CD4-positive, alpha-beta T cell (primary cell): ENCODE data around the gene MMP13. TPM values are rescaled to one million over a fixed set of nuclear protein-coding genes. Genes with fewer than 3 reads are reported as not detected.

Source experiments
- ATAC-seq: fragments of 200-7000 bp; cut with Tn5 transposase; one replicate; pipeline ENCODE4 v1.10.0; 2022; ENCODE audit warnings: mild to moderate bottlenecking; ENCODE audit not compliant: poor library complexity
- CTCF ChIA-PET: fragments of 350-600 bp; sonication (Branson Sonifier 250); formaldehyde crosslinking; loops from one replicate; lab custom pipeline; 2021; ENCODE audit warnings: antibody characterized with exemption, inconsistent platforms; lab: Charles Lee
- POLR2A ChIA-PET: fragments of 350-600 bp; sonication (Branson Sonifier 250); formaldehyde crosslinking; loops from one replicate; lab custom pipeline; 2021; ENCODE audit warnings: antibody characterized with exemption, inconsistent platforms; lab: Charles Lee
- DNase-seq, 14 experiments: peaks; one replicate each; pipeline ENCODE4 v3.0.0-alpha.2; 2013 to 2020; ENCODE audit warnings: mixed read lengths in 2 of 14
- H3K27ac ChIP-seq, 2 donors: one replicate each; pipeline versions ENCODE4 v1.5.1 to v1.7.0; 2013; ENCODE audit warnings: low read length in 2 of 2, low read depth in 1 of 2, mild to moderate bottlenecking in 1 of 2
- H3K27me3 ChIP-seq, 2 experiments: 1 replicate in 1 of 2; 2 replicates in 1 of 2; pipeline versions ENCODE4 v1.6.1 to v1.7.0; 2013; ENCODE audit warnings: low read length in 2 of 2, control low read depth in 1 of 2, mild to moderate bottlenecking in 1 of 2, moderate library complexity in 1 of 2; ENCODE audit not compliant: insufficient read depth in 2 of 2, control insufficient read depth in 1 of 2
- H3K36me3 ChIP-seq: one replicate; pipeline ENCODE4 v1.6.1; 2013; ENCODE audit warnings: low read length, control low read depth; ENCODE audit not compliant: insufficient read depth
- H3K4me1 ChIP-seq: one replicate; pipeline ENCODE4 v1.6.1; 2013; ENCODE audit warnings: low read length, control low read depth; ENCODE audit not compliant: insufficient read depth
- H3K4me3 ChIP-seq: one replicate; pipeline ENCODE4 v1.5.1; 2013; ENCODE audit warnings: mild to moderate bottlenecking, low read length, moderate library complexity
- H3K9me3 ChIP-seq, 2 experiments: 1 replicate in 1 of 2; 2 replicates in 1 of 2; pipeline versions ENCODE4 v1.6.1 to v1.7.0; 2013; ENCODE audit warnings: low read length in 2 of 2, mild to moderate bottlenecking in 2 of 2, control low read depth in 1 of 2, moderate library complexity in 1 of 2; ENCODE audit not compliant: control insufficient read depth in 1 of 2, insufficient read depth in 1 of 2
- H3K27ac Mint-ChIP-seq: one replicate; pipeline ENCODE4 v1.8.0; 2020; ENCODE audit warnings: mixed read lengths
- H3K27me3 Mint-ChIP-seq: one replicate; pipeline ENCODE4 v1.8.0; 2021; ENCODE audit warnings: mixed read lengths
- H3K36me3 Mint-ChIP-seq: one replicate; pipeline ENCODE4 v1.8.0; 2021; ENCODE audit warnings: low read depth, mixed read lengths
- H3K4me1 Mint-ChIP-seq: one replicate; pipeline ENCODE4 v1.8.0; 2021; ENCODE audit warnings: low read depth, mixed read lengths
- H3K4me3 Mint-ChIP-seq: one replicate; pipeline ENCODE4 v1.8.0; 2020; ENCODE audit warnings: mild to moderate bottlenecking, mixed read lengths
- H3K9me3 Mint-ChIP-seq: one replicate; pipeline ENCODE4 v1.8.0; 2020; ENCODE audit warnings: mixed read lengths
- CTCF ChIP-seq: fragments of 200-600 bp; IDR thresholded peaks from one replicate; pipeline ENCODE4 v1.8.0; 2022; ENCODE audit warnings: antibody characterized with exemption, mild to moderate bottlenecking
- intact Hi-C, 2 experiments: fragments of 100-400 bp; cut with DNase I in 1 of 2; cut with micrococcal nuclease in 1 of 2; formaldehyde crosslinking; loops; one replicate each; pipeline versions ENCODE4 v1.15.1 to v1.9.0; 2023 to 2025; cut with DNase I, micrococcal nuclease
- total RNA-seq, 174 experiments: library from RNA in 2 of 174; stranded (reverse) in 2 of 174; gene quantifications; one replicate each; pipeline ENCODE4 v1.2.3 and lab custom pipeline; 2021 to 2026

The MMP13 gene
- total RNA-seq, 2 experiments from 2014 or later: not detected

DNA sequence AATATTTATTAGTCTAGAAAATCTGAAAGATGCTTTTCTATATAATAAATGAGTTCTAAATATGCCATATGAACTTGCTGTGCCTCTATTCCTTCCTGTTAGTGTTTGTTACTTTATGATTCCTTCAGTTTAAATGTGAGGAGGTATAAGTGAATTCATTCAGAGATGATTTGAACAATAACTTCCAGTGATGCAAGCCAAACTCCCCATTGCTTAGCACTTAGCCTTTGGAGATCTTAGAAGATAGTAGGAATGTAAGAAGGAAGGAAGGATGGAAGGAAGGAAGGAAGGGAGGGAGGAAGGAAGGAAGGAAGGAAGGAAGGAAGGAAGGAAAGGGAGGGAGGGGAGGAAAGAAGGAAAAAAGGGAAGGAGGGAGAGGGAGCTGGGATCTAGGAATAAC, 25.1 kb downstream of the MMP13 start:
- ChIA-PET POLR2A (no interaction called here), CTCF (no interaction called here)
- Mint-ChIP-seq H3K27me3 (peaks cover 22% of the 10 kb centered on the region), H3K4me1 (no peaks in the 10 kb centered on the region), H3K36me3 (no peaks in the 10 kb centered on the region), H3K4me3 (no peak overlapping the region), H3K27ac (no peak overlapping the region), H3K9me3 (no peaks in the 10 kb centered on the region)
- no peaks in the 10 kb centered on the region for H3K36me3 ChIP-seq
- no peaks in the 10 kb centered on the region for H3K9me3 ChIP-seq
- no peak overlapping the region for H3K4me3 ChIP-seq
- H3K27ac ChIP-seq: no peak overlapping the region
- DNase-seq (no peak), ATAC-seq (no peak)
- TF ChIP-seq CTCF: no peak
- intact Hi-C loops: loop anchor here in 1 of 2 experiments (10.0 kb wide), 1 partner anchor 586 kb away; the partner anchor contains the start of gene BIRC2
- peaks cover 4 to 6% of the 10 kb centered on the region in 2 experiments for H3K27me3 ChIP-seq
- no peaks in the 10 kb centered on the region for H3K4me1 ChIP-seq

GRCh38 chr11:102929972-102930371, 25.6 kb downstream of the MMP13 start:
- Mint-ChIP-seq H3K9me3 (no peaks in the 10 kb centered on the region), H3K4me1 (no peaks in the 10 kb centered on the region), H3K36me3 (no peaks in the 10 kb centered on the region), H3K27ac (no peak overlapping the region), H3K4me3 (no peak overlapping the region), H3K27me3 (peaks cover 20% of the 10 kb centered on the region)
- Histone ChIP-seq H3K27ac (no peak overlapping the region), H3K36me3 (no peaks in the 10 kb centered on the region), H3K4me1 (no peaks in the 10 kb centered on the region), H3K27me3 (peaks cover 4 to 7% of the 10 kb centered on the region in 2 experiments), H3K4me3 (no peak overlapping the region), H3K9me3 (no peaks in the 10 kb centered on the region)
- DNase-seq: no peak
- no peak for TF ChIP-seq CTCF
- intact Hi-C loops: loop anchor here in 1 of 2 experiments (10.0 kb wide), 1 partner anchor 585 kb away; the partner anchor contains the start of gene BIRC2
- ChIA-PET POLR2A (no interaction called here), CTCF (no interaction called here)
- ATAC-seq: no peak

DNA sequence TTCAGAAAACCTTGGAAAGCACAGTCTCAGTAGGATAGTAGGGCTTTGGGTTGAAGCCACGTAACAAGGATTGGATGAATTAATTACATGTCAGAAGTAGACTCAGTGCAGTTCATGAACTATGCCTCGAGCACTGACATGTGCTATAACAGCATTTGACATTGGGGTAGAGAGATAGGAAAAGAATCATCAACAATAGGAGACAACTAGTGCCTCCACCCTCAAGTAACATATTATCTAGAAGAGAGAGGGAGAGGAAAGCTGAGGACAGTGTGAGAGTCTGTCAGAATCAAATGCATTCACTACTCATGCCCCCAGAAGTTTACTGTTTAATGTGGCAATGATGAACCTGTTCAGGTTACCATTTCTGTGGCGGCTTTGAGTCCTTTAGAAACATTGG, 26.4 kb downstream of the MMP13 start:
- no peak for TF ChIP-seq CTCF
- Mint-ChIP-seq H3K9me3 (no peaks in the 10 kb centered on the region), H3K36me3 (no peaks in the 10 kb centered on the region), H3K27me3 (peaks cover 26% of the 10 kb centered on the region), H3K4me1 (no peaks in the 10 kb centered on the region), H3K4me3 (no peak overlapping the region), H3K27ac (no peak overlapping the region)
- ChIA-PET CTCF (no interaction called here), POLR2A (no interaction called here)
- no peak for ATAC-seq
- no peaks in the 10 kb centered on the region for H3K36me3 ChIP-seq
- intact Hi-C loops: no loop called here
- no peak for DNase-seq
- no peak overlapping the region for H3K4me3 ChIP-seq
- H3K9me3 ChIP-seq: no peaks in the 10 kb centered on the region
- no peak overlapping the region for H3K27ac ChIP-seq
- H3K27me3 ChIP-seq: peaks cover 4 to 11% of the 10 kb centered on the region in 2 experiments
- no peaks in the 10 kb centered on the region for H3K4me1 ChIP-seq
